GM12878 (cell line): Measurements from ENCODE around the gene JMJD4. TPM values are rescaled to one million over a fixed set of nuclear protein-coding genes. Genes with fewer than 3 reads are reported as not detected.
A peak's percentile ranks its signal among the peaks of the same experiment; 100 is the strongest.

ENCODE experiments used
- ATAC-seq: fragments of 200-7000 bp; cut with Tn5 transposase; 3 replicates; pipeline ENCODE4 v1.9.1; 2020; ENCODE audit warnings: mild to moderate bottlenecking, moderate library complexity
- Bru-seq: library from RNA; stranded (reverse); fragments of 400-500 nt; gene quantifications from one replicate; lab custom pipeline; 2021; lab: Mats Ljungman, UMichigan
- BruChase-seq, 2 experiments: library from RNA; stranded (reverse); fragments of 400-500 nt; gene quantifications; one replicate each; lab custom pipeline; 2021; lab: Mats Ljungman, UMichigan
- BruUV-seq: library from RNA; stranded (reverse); fragments of 400-500 nt; replicated peaks from 2 replicates; lab custom pipeline; 2021; lab: Mats Ljungman, UMichigan
- CTCF ChIA-PET: fragments of 300-600 bp; sonication (Branson Sonifier 250); formaldehyde crosslinking; extraction: SDS; loops from one replicate; lab custom pipeline; 2021; ENCODE audit warnings: inconsistent platforms; lab: Yijun Ruan, JAX
- POLR2A ChIA-PET: fragments of 350-600 bp; formaldehyde crosslinking; extraction: SDS; loops from one replicate; lab custom pipeline; 2021; ENCODE audit warnings: inconsistent platforms; lab: Charles Lee
- RAD21 ChIA-PET: fragments of 300-600 bp; sonication (Branson Sonifier 250); formaldehyde crosslinking; loops from one replicate; lab custom pipeline; 2023; ENCODE audit warnings: antibody characterized with exemption; ENCODE audit not compliant: unreplicated experiment; lab: Charles Lee
- SMC1A ChIA-PET: fragments of 300-600 bp; sonication (Branson Sonifier 250); formaldehyde crosslinking; loops from one replicate; lab custom pipeline; 2023; ENCODE audit not compliant: unreplicated experiment, uncharacterized antibody; lab: Charles Lee
- DNase-seq: peaks from one replicate; pipeline ENCODE4 v3.0.0-alpha.2; 2011; ENCODE audit warnings: low read depth, low spot score
- FAIRE-seq: peaks from 3 replicates; lab custom pipeline; 2011; peaks lifted over from hg19 to GRCh38; lab: Jason Lieb, UNC
- H2AFZ ChIP-seq: 2 replicates; pipeline ENCODE4 v1.6.0; 2011; ENCODE audit warnings: low read depth, low read length, control low read depth; ENCODE audit not compliant: control insufficient read depth
- H3K27ac ChIP-seq: 2 replicates; pipeline ENCODE4 v1.5.1; 2011; ENCODE audit warnings: control low read depth; ENCODE audit not compliant: control insufficient read depth, insufficient read depth
- H3K27me3 ChIP-seq, 2 experiments: replicated peaks in 1 of 2; 2 replicates each; pipeline versions ENCODE4 v1.6.0 to v1.6.1; 2011; ENCODE audit warnings: low read length in 1 of 2; ENCODE audit not compliant: control insufficient read depth in 2 of 2, insufficient read depth in 2 of 2
- H3K36me3 ChIP-seq, 2 experiments: 2 replicates each; pipeline ENCODE4 v1.5.1; 2011; ENCODE audit warnings: low read length in 1 of 2; ENCODE audit not compliant: control insufficient read depth in 2 of 2, insufficient read depth in 2 of 2
- H3K4me1 ChIP-seq: 2 replicates; pipeline ENCODE4 v1.6.1; 2011; ENCODE audit warnings: mild to moderate bottlenecking, low read length, moderate library complexity, mixed read lengths; ENCODE audit not compliant: control insufficient read depth, insufficient read depth
- H3K4me2 ChIP-seq: 2 replicates; pipeline ENCODE4 v1.6.0; 2011; ENCODE audit warnings: control low read depth; ENCODE audit not compliant: control insufficient read depth, insufficient read depth
- H3K4me3 ChIP-seq: fragments of 200-600 bp; sonication (generic); 2 replicates; pipeline ENCODE4 v1.5.1; 2016
- H3K79me2 ChIP-seq: 2 replicates; pipeline ENCODE4 v1.6.0; 2011; ENCODE audit warnings: low read length; ENCODE audit not compliant: control insufficient read depth, insufficient read depth
- H3K9ac ChIP-seq: 2 replicates; pipeline ENCODE4 v1.8.0; 2011; ENCODE audit warnings: low read length, control low read depth, mixed read lengths; ENCODE audit not compliant: control insufficient read depth, insufficient read depth
- H3K9me3 ChIP-seq: replicated peaks from 3 replicates; pipeline ENCODE4 v1.5.1; 2011; ENCODE audit warnings: mild to moderate bottlenecking, low read length; ENCODE audit not compliant: control insufficient read depth, insufficient read depth
- H4K20me1 ChIP-seq: 2 replicates; pipeline ENCODE4 v1.6.0; 2011; ENCODE audit not compliant: control insufficient read depth, insufficient read depth
- BACH1 ChIP-seq: fragments of 450-650 bp; IDR thresholded peaks from 2 replicates; pipeline ENCODE4 v1.6.1; 2017; ENCODE audit warnings: mild to moderate bottlenecking, borderline replicate concordance
- BCL3 ChIP-seq: IDR thresholded peaks from 2 replicates; pipeline ENCODE4 v1.6.1; 2011; ENCODE audit warnings: borderline replicate concordance, low read depth, mild to moderate bottlenecking, moderate library complexity, low read length; ENCODE audit not compliant: insufficient read depth, poor library complexity, severe bottlenecking
- CHD1 ChIP-seq: IDR thresholded peaks from 2 replicates; pipeline ENCODE4 v1.6.1; 2012; ENCODE audit warnings: low read depth, low read length, improper control_type of control experiment
- ETV6 ChIP-seq, 2 experiments: fragments of 450-650 bp in 1 of 2; IDR thresholded peaks in 1 of 2; conservative IDR thresholded peaks in 1 of 2; 2 replicates each; pipeline ENCODE4 v1.6.1; 2014; ENCODE audit warnings: antibody characterized with exemption in 1 of 2, borderline replicate concordance in 1 of 2, low read depth in 1 of 2, mild to moderate bottlenecking in 1 of 2, moderate library complexity in 1 of 2
- FOS ChIP-seq: IDR thresholded peaks from 3 replicates; pipeline ENCODE4 v1.6.1; 2011; ENCODE audit warnings: borderline replicate concordance; ENCODE audit not compliant: insufficient read length; ENCODE audit errors: extremely low read depth
- NBN ChIP-seq: fragments of 450-650 bp; IDR thresholded peaks from 2 replicates; pipeline ENCODE4 v1.6.1; 2016
- NR2C2 ChIP-seq: IDR thresholded peaks from 2 replicates; pipeline ENCODE4 v1.6.1; 2011; ENCODE audit warnings: borderline replicate concordance, low read depth; ENCODE audit not compliant: control insufficient read depth, insufficient read length
- NR2F1 ChIP-seq: fragments of 450-650 bp; conservative IDR thresholded peaks from 2 replicates; pipeline ENCODE4 v1.6.1; 2017; ENCODE audit warnings: mild to moderate bottlenecking
- SMAD5 ChIP-seq: IDR thresholded peaks from 2 replicates; pipeline ENCODE4 v1.6.1; 2016; ENCODE audit warnings: antibody characterized with exemption, low read depth
- SMC3 ChIP-seq: IDR thresholded peaks from 2 replicates; pipeline ENCODE4 v1.6.1; 2011; ENCODE audit warnings: low read length, improper control_type of control experiment, borderline replicate concordance
- YY1 ChIP-seq: IDR thresholded peaks from 2 replicates; pipeline ENCODE4 v1.6.1; 2011; ENCODE audit warnings: low read depth, mild to moderate bottlenecking, low read length
- ZBTB33 ChIP-seq: fragments of 450-650 bp; IDR thresholded peaks from 2 replicates; pipeline ENCODE4 v1.6.1; 2017; ENCODE audit warnings: mild to moderate bottlenecking
- WGBS: methylation state at CpG from one replicate; pipeline ENCODE4 v1.1.6; 2016; ENCODE audit warnings: low lambda C conversion rate; ENCODE audit not compliant: insufficient replicate concordance, insufficient coverage; ENCODE audit errors: missing lambda C conversion rate; 5-methylcytosine and 5-hydroxymethylcytosine counted together
- in situ Hi-C: fragments of 300-500 bp; cut with MboI; formaldehyde crosslinking; loops from 9 replicates; pipeline ENCODE4 v1.14.3; 2018; ENCODE audit warnings: mixed read lengths
- intact Hi-C: fragments of 100-400 bp; cut with micrococcal nuclease; formaldehyde crosslinking; loops from one replicate; pipeline ENCODE4 v1.14.2; 2022; ENCODE audit not compliant: unreplicated experiment
- long read RNA-seq, 2 experiments: library from polyadenylated mRNA; unstranded; transcript quantifications; one replicate each; pipeline ENCODE4 v2.0.0, GENCODE V29; 2019 to 2020
- polyA minus RNA-seq, 3 experiments: library from RNA; depleted of rRNA, polyadenylated mRNA; stranded (reverse); fragments of >200 nt; gene quantifications; 2 replicates each; pipeline ENCODE4 v1.2.3, GENCODE V29; 2011
- polyA plus RNA-seq, 11 experiments: library from polyadenylated mRNA; depleted of rRNA in 4 of 11; unstranded in 6 of 11; stranded (reverse) in 5 of 11; fragments of >200 nt; fragmentation: Nextera tagmentation in 4 of 11; fragmentation: Illumina TruSeq in 1 of 11; extraction: Ambion mirVana in 4 of 11; extraction: Trizol in 1 of 11; gene quantifications; 1 replicate in 1 of 11; 2 replicates in 10 of 11; pipeline versions ENCODE4 v1.2.1 to v1.2.3, GENCODE V29; 2011 to 2016; ENCODE audit warnings: inconsistent platforms in 2 of 11, missing spikeins in 2 of 11, low read depth in 1 of 11
- total RNA-seq, 4 experiments: library from RNA; depleted of rRNA in 3 of 4; stranded (reverse); fragments of >200 nt in 3 of 4; fragmentation: Illumina TruSeq in 1 of 4; extraction: Trizol in 1 of 4; gene quantifications; 2 replicates each; pipeline versions ENCODE4 v1.2.1 to v1.2.3, GENCODE V29; 2013 to 2021

Gene JMJD4, protein sequence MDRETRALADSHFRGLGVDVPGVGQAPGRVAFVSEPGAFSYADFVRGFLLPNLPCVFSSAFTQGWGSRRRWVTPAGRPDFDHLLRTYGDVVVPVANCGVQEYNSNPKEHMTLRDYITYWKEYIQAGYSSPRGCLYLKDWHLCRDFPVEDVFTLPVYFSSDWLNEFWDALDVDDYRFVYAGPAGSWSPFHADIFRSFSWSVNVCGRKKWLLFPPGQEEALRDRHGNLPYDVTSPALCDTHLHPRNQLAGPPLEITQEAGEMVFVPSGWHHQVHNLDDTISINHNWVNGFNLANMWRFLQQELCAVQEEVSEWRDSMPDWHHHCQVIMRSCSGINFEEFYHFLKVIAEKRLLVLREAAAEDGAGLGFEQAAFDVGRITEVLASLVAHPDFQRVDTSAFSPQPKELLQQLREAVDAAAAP
- 61.0 and 62.5 TPM in 2 replicates for total RNA-seq (2013; cell fraction: nucleolus; rRNA removed)
- total RNA-seq (2014; rRNA removed): 34.8 and 37.1 TPM in 2 replicates
- 15.9 and 17.6 TPM in 2 replicates for total RNA-seq (2014; rRNA removed; fragmentation: Illumina TruSeq; extraction: Trizol)
- total RNA-seq (2021): 24.2 and 30.0 TPM in 2 replicates
- 4.3 TPM for polyA plus RNA-seq (2011; ENCODE audit: low read depth)
- polyA plus RNA-seq (2011; rRNA removed): 7.1 and 12.2 TPM in 2 replicates
- polyA plus RNA-seq (2011; cell fraction: cytosol; rRNA removed): 16.0 and 18.0 TPM in 2 replicates
- 40.7 and 47.0 TPM in 2 replicates for polyA plus RNA-seq (2011; cell fraction: nucleus; rRNA removed)
- 9.4 and 12.9 TPM in 2 replicates for polyA plus RNA-seq (2012)
- polyA plus RNA-seq (2014; fragmentation: Illumina TruSeq; extraction: Trizol): 5.3 and 10.4 TPM in 2 replicates
- 1 to 10 TPM in 1 of 2 experiments, under 1 TPM in 1; 0.89 to 3.5 TPM for polyA plus RNA-seq (2014; fragmentation: Nextera tagmentation; extraction: Ambion mirVana)
- 19.3 and 24.5 TPM in 2 replicates for polyA plus RNA-seq (2014; rRNA removed)
- 10 to 100 TPM; 33.0 to 38.3 TPM for polyA plus RNA-seq (2016; fragmentation: Nextera tagmentation; extraction: Ambion mirVana)
- 27.6 and 45.7 TPM in 2 replicates for polyA minus RNA-seq (2011; rRNA and poly(A)+ RNA removed)
- polyA minus RNA-seq (2011; cell fraction: cytosol; rRNA and poly(A)+ RNA removed): 8.2 and 9.9 TPM in 2 replicates
- polyA minus RNA-seq (2011; cell fraction: nucleus; rRNA and poly(A)+ RNA removed): 63.5 and 92.1 TPM in 2 replicates
- Bru-seq, nascent RNA: percentile 75 among the genes with signal in this experiment
- percentile 52 among the genes with signal in this experiment for BruChase-seq, experiment 1, labeled RNA remaining after a 6-hour chase
- BruChase-seq, experiment 2, labeled RNA remaining after a 2-hour chase: percentile 54 among the genes with signal in this experiment
- long read RNA-seq, experiment 1, partial matches to known transcripts: 0 of 9 reads
- long read RNA-seq, experiment 1, other reads (novel, unspliced or antisense): 4 of 9 reads
- long read RNA-seq, experiment 2, partial matches to known transcripts: 1 of 7 reads
- long read RNA-seq, experiment 2, other reads (novel, unspliced or antisense): 3 of 7 reads

DNA sequence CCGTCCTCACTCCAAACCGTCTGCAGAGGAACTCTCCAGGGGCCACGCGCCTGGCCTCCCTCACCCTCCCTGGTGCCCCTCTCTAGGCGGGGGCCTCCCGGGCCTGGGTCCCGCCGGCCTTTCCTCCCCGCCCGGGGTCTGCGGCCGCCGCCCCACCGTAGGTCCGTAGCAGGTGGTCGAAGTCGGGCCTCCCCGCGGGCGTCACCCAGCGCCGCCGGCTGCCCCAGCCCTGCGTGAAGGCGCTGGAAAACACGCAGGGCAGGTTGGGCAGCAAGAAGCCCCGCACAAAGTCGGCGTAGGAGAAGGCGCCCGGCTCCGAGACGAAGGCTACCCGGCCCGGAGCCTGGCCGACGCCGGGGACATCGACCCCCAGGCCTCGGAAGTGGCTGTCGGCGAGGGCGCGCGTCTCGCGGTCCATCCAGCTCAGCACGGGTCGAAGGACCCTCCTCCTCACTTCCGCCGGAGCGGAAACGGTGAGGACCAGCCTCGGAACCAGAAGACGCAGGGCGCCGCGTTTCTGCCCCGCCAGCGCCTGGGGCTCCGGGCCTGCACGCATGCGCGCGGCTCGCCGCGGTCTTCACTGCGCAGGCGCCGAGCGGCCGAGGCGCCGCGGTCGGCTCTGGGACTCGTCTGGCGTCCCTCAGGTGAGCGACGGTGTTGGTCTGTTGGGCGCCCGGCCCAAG is at the start of gene JMJD4, which contains the start of gene SNAP47:
Gene JMJD4 (minus strand): TSS at position 447 of the 683 bp plus-strand sequence. CDS start 29 bp downstream, at position 418.
Gene SNAP47 (plus strand): TSS at position 580 of the 683 bp plus-strand sequence. CDS start 12,302 bp downstream, outside the sequence.
- FAIRE-seq: peak; percentile 86
- Histone ChIP-seq H3K79me2 (peaks cover 33% of the 10 kb centered on the region), H3K4me1 (peaks cover 3% of the 10 kb centered on the region; the same call in 1 of the 2 replicates), H3K9me3 (no peaks in the 10 kb centered on the region), H3K9ac (peak within 1 kb of the TSS; percentile 80), H3K36me3 (peaks cover 0 to 6% of the 10 kb centered on the region in 2 experiments; a peak in 3 of 4 replicates), H3K4me3 (peak within 1 kb of the TSS; percentile 78), H3K4me2 (peak within 1 kb of the TSS; percentile 93), H4K20me1 (no peaks in the 10 kb centered on the region), H2AFZ (peak within 1 kb of the TSS; percentile 84), H3K27ac (peak within 1 kb of the TSS; percentile 60), H3K27me3 (no peaks in the 10 kb centered on the region)
- WGBS: 1% methylated on average over 83 of the region's 83 CpGs
- ChIA-PET POLR2A (interaction anchor here (0.9 kb wide), 1 partner anchor 11 kb away, joined by 3 read pairs; no protein-coding TSS in a partner anchor), CTCF (interaction anchor here (0.9 kb wide), 1 partner anchor 53 kb away, joined by 4 read pairs; no protein-coding TSS in a partner anchor), RAD21 (no interaction called here), SMC1A (no interaction called here)
- peak; percentile 57 for DNase-seq
- ATAC-seq: peak; percentile 94
- no TSS peak for BruUV-seq
- intact Hi-C loops: loop anchor here (10.0 kb wide), 1 partner anchor 50 kb away; no protein-coding TSS in a partner anchor
- in situ Hi-C loops: no loop called here
- TF ChIP-seq ETV6 (conservative IDR thresholded peaks at IDR 0.05 in 1 of 2, IDR thresholded peaks at IDR 0.05 in 1 of 2; ENCODE audit: borderline replicate concordance in 1 of 2, low read depth in 1 of 2) (0 out of 4 replicates have a peak, but pooled peaks of 1 of the 2 experiments have one; percentile 12), BCL3 (peak; percentile 21), NBN (no peak), FOS (no peak), SMC3 (no peak), NR2C2 (no peak), ZBTB33 (no peak), SMAD5 (peak; percentile 78; the same call in 1 of the 2 replicates), NR2F1 (peak; percentile 82), CHD1 (no peak), BACH1 (peak; percentile 90), YY1 (peak; percentile 92)
